Measurements from ENCODE around the gene LEF1. TPM values are rescaled to one million over a fixed set of nuclear protein-coding genes. Genes with fewer than 3 reads are reported as not detected.
"Not testable (repeated sequence)": the region's sequence is repeated elsewhere in the genome, so short reads cannot be mapped to it uniquely, and the experiment has no call there.

LEF1 gene
- total and polyA plus RNA-seq, 2 donors (not counting 3 experiments of a cell fraction or from before 2014, with no cell fraction given), result 0.46 TPM; not detected in 1

DNA sequence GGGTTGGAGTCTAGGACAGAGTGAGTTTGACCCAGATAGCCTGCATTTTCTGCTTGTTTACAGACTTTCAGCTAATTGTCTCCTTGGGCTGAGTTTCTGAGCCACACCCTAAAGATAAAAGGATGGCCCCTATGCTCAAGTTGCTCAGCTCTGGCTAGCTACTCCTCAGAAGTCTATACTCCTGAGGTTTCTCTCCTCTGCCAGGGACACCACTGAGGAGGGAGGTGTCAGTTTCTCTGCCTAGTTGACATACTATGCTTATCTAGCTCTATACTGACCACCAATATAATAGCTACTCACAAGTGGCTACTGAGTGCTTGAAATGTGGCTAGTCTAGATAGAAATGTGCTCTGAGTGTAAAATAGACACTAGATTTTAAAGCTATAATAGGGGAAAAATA lies 155.4 kb downstream of the LEF1 start:
- CTCF ChIA-PET, result interaction anchor here (0.7 to 2.4 kb wide), 3 partner anchors 19 to 559 kb away, joined by 3 to 8 read pairs (median 4); no protein-coding TSS in a partner anchor
- DNase-seq (ENCODE audit: low read depth, low spot score) (no peak), FAIRE-seq (no peak)
- H3K27me3 ChIP-seq (ENCODE audit: control insufficient read depth in 2 of 2, insufficient read depth in 2 of 2, low read length in 2 of 2), result no peaks in the 10 kb centered on the region
- intact Hi-C loops (cut with micrococcal nuclease) (no loop called here), dilution Hi-C loops (cut with MboI; ENCODE audit: extremely low pct_ligation_motif_present, low sequenced_read_pairs) (no loop called here)
- no peaks in the 10 kb centered on the region for H3K79me2 ChIP-seq (ENCODE audit: control insufficient read depth, insufficient read depth, low read length)
- POLR2A ChIA-PET, result no interaction called here
- no peaks in the 10 kb centered on the region for H4K20me1 ChIP-seq (replicated peaks; ENCODE audit: control insufficient read depth, extremely low read depth, insufficient read depth, low read length)
- no peaks in the 10 kb centered on the region for H3K4me1 ChIP-seq (ENCODE audit: control insufficient read depth, extremely low read depth, insufficient read depth, low read length)
- no peak overlapping the region for H3K4me3 ChIP-seq (replicated peaks in 1 of 3; ENCODE audit: insufficient read depth in 1 of 3, low read depth in 1 of 3, low read length in 3 of 3)
- no peak overlapping the region for H3K27ac ChIP-seq (ENCODE audit: insufficient read depth, low read depth, low read length)
- no peak for TF ChIP-seq MYC (IDR thresholded peaks at IDR 0.05; ENCODE audit: low read depth, low read length)
- no peaks in the 10 kb centered on the region for H3K9me1 ChIP-seq (replicated peaks; ENCODE audit: control insufficient read depth, extremely low read depth, insufficient read depth, low read length)
- no peaks in the 10 kb centered on the region for H3K36me3 ChIP-seq (ENCODE audit: control insufficient read depth in 2 of 2, extremely low read depth in 1 of 2, insufficient read depth in 2 of 2, low read length in 2 of 2)
- H3K4me2 ChIP-seq (ENCODE audit: insufficient read depth, low read length), result no peak overlapping the region
- no peak overlapping the region for H3K9ac ChIP-seq (replicated peaks; ENCODE audit: extremely low read depth, insufficient read depth, low read length)
- no TSS peak for BruUV-seq (replicated peaks)
- no peaks in the 10 kb centered on the region for H3K9me3 ChIP-seq (replicated peaks; ENCODE audit: control insufficient read depth, insufficient read depth, low read length)
- no peak overlapping the region for H2AFZ ChIP-seq (ENCODE audit: low read depth, low read length)

DNA sequence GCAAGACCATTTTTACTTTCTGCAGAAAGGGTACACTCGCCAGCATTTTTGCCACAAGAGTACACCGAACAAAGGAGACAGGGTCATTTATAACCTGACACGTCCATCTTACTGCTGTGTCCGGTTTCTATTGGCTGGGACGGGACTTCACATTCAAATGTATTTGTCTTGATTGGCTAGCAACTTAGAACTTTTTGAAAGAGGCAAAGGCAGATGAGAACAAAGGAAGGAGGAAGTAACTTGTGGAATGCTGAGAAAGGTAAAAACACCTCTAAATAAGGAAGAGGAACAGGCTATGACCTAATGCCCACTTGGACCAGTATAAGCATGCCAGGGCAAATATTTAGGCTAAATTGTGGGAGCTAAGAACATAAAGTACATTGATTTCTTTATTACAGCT lies 156.3 kb downstream of the LEF1 start:
- H4K20me1 ChIP-seq (replicated peaks; ENCODE audit: control insufficient read depth, extremely low read depth, insufficient read depth, low read length); H3K9me1 ChIP-seq (replicated peaks; ENCODE audit: control insufficient read depth, extremely low read depth, insufficient read depth, low read length); H3K36me3 ChIP-seq (ENCODE audit: control insufficient read depth in 2 of 2, extremely low read depth in 1 of 2, insufficient read depth in 2 of 2, low read length in 2 of 2); DNase-seq (ENCODE audit: low read depth, low spot score); H3K9me3 ChIP-seq (replicated peaks; ENCODE audit: control insufficient read depth, insufficient read depth, low read length); POLR2A ChIA-PET; H3K4me3 ChIP-seq (replicated peaks in 1 of 3; ENCODE audit: insufficient read depth in 1 of 3, low read depth in 1 of 3, low read length in 3 of 3); dilution Hi-C loops (cut with MboI; ENCODE audit: extremely low pct_ligation_motif_present, low sequenced_read_pairs); FAIRE-seq; H3K27ac ChIP-seq (ENCODE audit: insufficient read depth, low read depth, low read length); intact Hi-C loops (cut with micrococcal nuclease); H3K9ac ChIP-seq (replicated peaks; ENCODE audit: extremely low read depth, insufficient read depth, low read length); H2AFZ ChIP-seq (ENCODE audit: low read depth, low read length); H3K79me2 ChIP-seq (ENCODE audit: control insufficient read depth, insufficient read depth, low read length); H3K4me2 ChIP-seq (ENCODE audit: insufficient read depth, low read length); H3K27me3 ChIP-seq (ENCODE audit: control insufficient read depth in 2 of 2, insufficient read depth in 2 of 2, low read length in 2 of 2); BruUV-seq (replicated peaks); H3K4me1 ChIP-seq (ENCODE audit: control insufficient read depth, extremely low read depth, insufficient read depth, low read length): not testable (repeated sequence)
- CTCF ChIA-PET, result interaction anchor here (1.1 kb wide), 1 partner anchor 553 kb away, joined by 3 read pairs; no protein-coding TSS in a partner anchor

Measured in endothelial cell of umbilical vein (primary cell).